ENCODE data around the gene RAB1A.

Gene RAB1A

DNA sequence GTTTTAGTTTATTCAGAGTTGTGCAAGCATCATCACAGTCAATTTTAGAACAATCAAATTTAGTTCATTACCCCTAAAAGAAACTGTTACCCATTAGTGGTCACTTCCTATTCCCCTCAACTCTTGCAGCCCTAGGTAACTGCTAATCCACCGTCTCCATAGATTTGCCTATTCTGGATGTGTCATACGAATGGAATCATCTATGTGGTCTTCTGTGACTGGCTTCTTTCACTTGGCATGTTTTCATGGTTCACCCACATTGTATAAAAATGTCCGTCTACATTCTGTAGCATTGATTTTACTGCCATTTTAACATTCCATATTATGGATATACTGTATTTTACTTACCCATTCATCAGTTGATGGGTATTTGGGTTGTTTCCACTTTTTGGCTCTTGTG lies 79.0 kb downstream of the RAB1A start:
- Histone ChIP-seq H3K9ac (ENCODE audit: low read length) (no peak overlapping the region), H3K27ac (ENCODE audit: low read depth, low read length) (no peak overlapping the region), H3K4me3 (ENCODE audit: low read length) (no peak overlapping the region), H3K36me3 (ENCODE audit: control insufficient read depth, insufficient read depth, low read length) (no peaks in the 10 kb centered on the region), H3K4me1 (ENCODE audit: control insufficient read depth, insufficient read depth, low read length) (no peaks in the 10 kb centered on the region), H3K27me3 (ENCODE audit: control insufficient read depth, insufficient read depth, low read length) (no peaks in the 10 kb centered on the region)

DNA sequence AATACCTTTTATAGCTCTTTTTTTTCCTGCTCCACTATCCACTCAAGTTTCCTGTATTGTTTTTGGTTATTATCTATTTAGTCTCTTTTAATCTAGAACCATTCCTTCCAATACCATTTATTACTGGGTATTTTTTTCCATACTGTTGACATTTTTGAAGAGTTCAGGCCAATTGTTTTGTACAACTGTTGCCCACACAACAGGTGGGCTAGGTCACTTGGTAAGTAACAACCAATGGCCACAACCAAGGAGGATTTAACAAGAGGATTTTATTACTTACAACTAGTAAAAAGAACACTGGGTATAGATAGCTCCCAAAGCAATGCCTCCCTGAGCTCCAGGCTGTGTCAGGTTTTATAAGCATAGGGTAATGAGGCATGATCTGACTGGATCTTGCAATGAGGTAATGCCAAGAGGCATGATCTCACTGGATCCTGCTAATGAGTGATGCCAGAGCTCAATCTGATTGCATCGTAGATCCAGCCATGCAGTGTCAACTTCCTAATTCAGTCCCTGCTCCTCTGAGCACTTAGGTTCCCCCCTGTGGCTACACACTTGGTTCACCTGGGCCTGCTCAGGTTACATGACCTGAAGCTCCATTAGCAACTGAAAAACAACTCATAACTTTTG lies 80.8 kb downstream of the RAB1A start:
- Histone ChIP-seq H3K27ac (ENCODE audit: low read depth, low read length) (no peak overlapping the region), H3K36me3 (ENCODE audit: control insufficient read depth, insufficient read depth, low read length) (no peaks in the 10 kb centered on the region), H3K4me1 (ENCODE audit: control insufficient read depth, insufficient read depth, low read length) (no peaks in the 10 kb centered on the region), H3K27me3 (ENCODE audit: control insufficient read depth, insufficient read depth, low read length) (no peaks in the 10 kb centered on the region), H3K9ac (ENCODE audit: low read length) (no peak overlapping the region), H3K4me3 (ENCODE audit: low read length) (no peak overlapping the region)

DNA sequence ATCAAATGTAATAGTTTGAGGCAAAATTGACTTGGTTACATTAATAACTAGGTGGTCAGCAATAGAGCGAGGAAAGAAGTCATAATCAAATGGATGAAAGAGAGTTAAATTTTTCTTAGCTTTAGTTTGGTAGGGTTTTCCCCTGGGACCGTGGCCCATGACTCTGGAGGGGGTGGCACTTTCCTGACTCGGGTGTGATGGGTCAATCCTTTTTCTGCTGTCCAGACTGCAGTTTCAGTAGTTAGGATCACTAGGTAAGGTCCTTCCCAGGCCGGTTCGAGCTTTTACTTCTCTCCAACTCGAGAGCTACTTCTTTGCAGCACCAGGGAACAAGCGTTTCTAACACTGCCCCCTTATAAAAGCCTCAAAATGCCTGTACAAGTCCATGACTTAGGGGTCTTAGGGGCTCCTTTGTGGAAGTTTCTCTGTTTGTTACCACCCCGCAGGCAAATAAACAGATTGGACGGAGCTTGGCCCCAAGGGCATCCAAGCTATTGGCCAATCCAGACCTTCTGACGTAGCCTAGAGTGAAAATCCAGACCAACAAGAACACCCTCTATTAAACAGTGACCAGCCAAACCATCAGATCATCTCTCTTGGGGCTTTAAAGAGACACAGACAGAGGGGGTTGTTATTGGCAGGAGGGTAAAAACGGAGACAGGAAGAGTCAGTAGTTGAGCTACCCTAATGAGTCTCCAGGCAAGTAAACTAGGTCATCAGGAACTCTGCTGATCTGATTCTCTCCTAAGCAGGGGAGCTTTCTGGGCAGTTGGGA lies 83.1 kb downstream of the RAB1A start:
- H3K27ac ChIP-seq (ENCODE audit: low read depth, low read length) = no peak overlapping the region
- H3K4me1 ChIP-seq (ENCODE audit: control insufficient read depth, insufficient read depth, low read length) = no peaks in the 10 kb centered on the region
- no peaks in the 10 kb centered on the region for H3K36me3 ChIP-seq (ENCODE audit: control insufficient read depth, insufficient read depth, low read length)
- H3K27me3 ChIP-seq (ENCODE audit: control insufficient read depth, insufficient read depth, low read length) = no peaks in the 10 kb centered on the region
- H3K4me3 ChIP-seq (ENCODE audit: low read length) = no peak overlapping the region
- H3K9ac ChIP-seq (ENCODE audit: low read length) = no peak overlapping the region

DNA sequence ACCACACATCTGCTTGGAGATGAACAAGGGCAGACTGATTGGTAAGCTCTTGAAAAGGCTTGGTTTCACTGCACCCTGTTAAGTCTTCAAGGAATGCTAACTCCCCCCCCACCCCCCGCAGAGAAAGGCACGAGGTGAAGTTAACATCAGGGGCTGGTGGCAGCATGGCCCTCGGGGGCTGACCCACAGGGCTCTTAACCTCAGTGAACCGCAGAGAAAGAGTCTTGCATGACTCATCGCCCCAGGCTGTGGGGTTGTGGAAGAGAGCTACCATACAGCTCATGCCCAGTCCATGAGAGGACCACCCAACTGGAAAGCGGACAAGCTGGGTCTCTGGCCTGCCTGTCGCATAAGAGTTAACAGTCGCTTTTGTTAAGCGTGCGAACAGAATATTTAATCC lies 84.3 kb downstream of the RAB1A start:
- H3K9ac ChIP-seq (ENCODE audit: low read length) = no peak overlapping the region
- H3K4me3 ChIP-seq (ENCODE audit: low read length) = no peak overlapping the region
- H3K4me1 ChIP-seq (ENCODE audit: control insufficient read depth, insufficient read depth, low read length) = no peaks in the 10 kb centered on the region
- H3K36me3 ChIP-seq (ENCODE audit: control insufficient read depth, insufficient read depth, low read length) = no peaks in the 10 kb centered on the region
- no peaks in the 10 kb centered on the region for H3K27me3 ChIP-seq (ENCODE audit: control insufficient read depth, insufficient read depth, low read length)
- H3K27ac ChIP-seq (ENCODE audit: low read depth, low read length) = no peak overlapping the region

DNA sequence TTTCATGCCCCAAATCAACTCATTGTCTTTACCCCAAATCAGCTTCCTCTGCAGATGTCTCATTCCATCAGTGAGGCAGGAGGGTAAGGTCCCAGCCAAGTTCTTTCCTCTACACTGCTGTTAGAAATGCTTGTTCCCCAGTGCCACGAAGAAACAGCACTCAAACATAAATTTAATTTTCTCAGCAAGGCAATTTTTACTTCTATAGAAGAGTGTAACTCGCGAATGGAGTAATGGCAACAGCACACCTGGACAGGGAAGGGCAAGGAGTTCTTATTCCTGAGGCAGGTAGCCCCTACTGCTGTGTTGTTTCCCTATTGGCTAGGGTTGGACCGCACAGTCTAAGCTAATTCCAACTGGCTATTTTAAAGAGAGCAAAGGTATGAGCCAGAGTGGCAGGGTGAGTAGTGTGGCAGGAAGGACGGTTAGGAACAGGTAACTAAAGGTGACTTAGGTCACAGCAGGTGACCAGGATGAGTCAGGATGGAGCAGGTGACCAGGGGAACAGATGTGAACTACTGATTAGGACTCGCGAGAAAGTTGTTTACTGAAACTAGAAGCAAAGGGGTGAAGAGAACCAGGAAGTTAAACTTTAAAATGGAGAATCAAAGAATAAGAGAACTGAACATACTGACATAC lies 85.7 kb downstream of the RAB1A start:
- Histone ChIP-seq H3K4me1 (ENCODE audit: control insufficient read depth, insufficient read depth, low read length) (no peaks in the 10 kb centered on the region), H3K9ac (ENCODE audit: low read length) (no peak overlapping the region), H3K27me3 (ENCODE audit: control insufficient read depth, insufficient read depth, low read length) (no peaks in the 10 kb centered on the region), H3K4me3 (ENCODE audit: low read length) (no peak overlapping the region), H3K36me3 (ENCODE audit: control insufficient read depth, insufficient read depth, low read length) (no peaks in the 10 kb centered on the region), H3K27ac (ENCODE audit: low read depth, low read length) (no peak overlapping the region)

DNA sequence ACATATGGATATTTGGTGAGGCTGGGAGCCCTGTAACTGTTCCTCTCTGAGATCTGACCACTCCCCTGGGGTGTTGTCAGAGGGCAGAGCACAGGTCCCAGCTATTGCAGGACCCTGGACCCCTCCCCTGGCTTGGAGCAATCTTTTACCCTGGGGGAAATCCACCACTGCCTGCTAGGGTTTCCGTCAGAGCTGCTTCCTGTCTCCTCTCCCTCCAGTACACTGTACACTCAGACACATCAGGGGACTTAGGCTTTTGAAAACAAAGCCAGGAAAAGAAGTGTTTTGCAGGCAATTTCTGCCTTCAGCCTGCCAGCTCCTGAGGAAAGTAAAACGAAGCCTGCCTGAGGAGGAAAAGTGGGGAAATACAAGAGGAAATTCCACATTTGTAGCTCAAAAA lies 86.9 kb downstream of the RAB1A start:
- no peak overlapping the region for H3K27ac ChIP-seq (ENCODE audit: low read depth, low read length)
- H3K27me3 ChIP-seq (ENCODE audit: control insufficient read depth, insufficient read depth, low read length) = no peaks in the 10 kb centered on the region
- no peak overlapping the region for H3K4me3 ChIP-seq (ENCODE audit: low read length)
- H3K36me3 ChIP-seq (ENCODE audit: control insufficient read depth, insufficient read depth, low read length) = no peaks in the 10 kb centered on the region
- no peaks in the 10 kb centered on the region for H3K4me1 ChIP-seq (ENCODE audit: control insufficient read depth, insufficient read depth, low read length)
- no peak overlapping the region for H3K9ac ChIP-seq (ENCODE audit: low read length)

DNA sequence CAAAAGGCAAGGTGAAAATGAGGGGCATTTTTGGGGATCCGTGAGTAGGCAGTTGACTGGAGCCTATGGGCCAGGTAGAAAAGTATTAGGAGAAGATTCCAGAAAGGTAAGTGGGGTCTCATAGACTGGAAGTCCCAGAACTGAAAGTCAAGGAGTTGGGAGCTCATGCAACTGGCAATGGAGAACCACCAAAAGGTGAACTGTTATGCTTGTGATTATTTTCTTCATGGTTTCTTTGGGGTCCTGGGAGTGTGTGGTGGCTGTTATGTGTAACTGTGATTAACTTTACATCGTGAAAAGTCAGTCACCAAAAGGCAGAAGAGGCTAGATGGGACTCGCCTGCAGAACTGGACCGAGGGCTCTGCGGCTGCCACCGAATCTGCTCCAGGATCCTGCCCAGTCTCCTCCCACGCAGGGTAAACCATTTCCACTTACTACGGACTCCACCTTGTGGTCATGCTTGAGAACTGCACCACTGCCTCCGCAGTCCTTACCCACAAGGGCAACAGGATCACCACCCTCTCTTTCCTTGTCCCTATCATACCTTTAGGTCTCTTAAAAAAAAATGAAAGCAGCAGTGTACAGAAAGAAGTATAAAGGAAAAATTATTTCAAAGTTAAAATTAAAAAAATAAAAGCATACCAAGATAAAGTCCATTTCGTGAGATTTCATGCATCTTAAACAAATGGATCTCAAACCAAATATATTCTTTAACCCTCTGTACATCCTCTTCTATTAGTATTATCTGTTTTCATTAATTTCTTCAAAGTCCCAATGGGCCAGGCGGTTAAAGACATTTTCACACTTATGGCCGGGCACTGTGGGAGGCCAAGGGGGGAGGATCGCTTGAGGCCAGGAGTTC lies 89.3 kb downstream of the RAB1A start:
- H3K9ac ChIP-seq (ENCODE audit: low read length) = no peak overlapping the region
- no peak overlapping the region for H3K4me3 ChIP-seq (ENCODE audit: low read length)

DNA sequence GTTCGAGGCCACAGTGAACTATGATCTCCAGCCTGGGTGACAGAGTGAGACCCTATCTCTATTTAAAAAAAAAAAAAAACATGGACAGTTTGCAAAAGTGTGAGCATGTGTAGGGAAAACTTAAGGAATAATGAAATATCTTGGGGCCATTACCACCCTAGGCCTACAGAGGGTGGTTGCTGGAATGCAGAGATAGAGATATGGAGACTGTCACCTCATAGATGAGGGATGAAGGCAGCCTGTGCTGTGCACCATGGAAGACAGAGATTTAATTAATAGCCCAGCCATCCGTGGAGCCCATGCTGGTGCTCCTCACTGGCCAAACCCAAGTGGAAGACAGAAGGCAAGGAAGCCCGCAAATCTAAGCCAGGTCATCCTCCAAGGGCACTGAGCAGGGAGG lies 90.3 kb downstream of the RAB1A start:
- Histone ChIP-seq H3K4me3 (ENCODE audit: low read length) (no peak overlapping the region), H3K27ac (ENCODE audit: low read depth, low read length) (no peak overlapping the region), H3K9ac (ENCODE audit: low read length) (no peak overlapping the region), H3K4me1 (ENCODE audit: control insufficient read depth, insufficient read depth, low read length) (no peaks in the 10 kb centered on the region), H3K27me3 (ENCODE audit: control insufficient read depth, insufficient read depth, low read length) (no peaks in the 10 kb centered on the region), H3K36me3 (ENCODE audit: control insufficient read depth, insufficient read depth, low read length) (no peaks in the 10 kb centered on the region)

More for the DNA sequence above, 89.3 kb downstream of the RAB1A start:
- H3K4me1 ChIP-seq (ENCODE audit: control insufficient read depth, insufficient read depth, low read length) = no peaks in the 10 kb centered on the region
- no peaks in the 10 kb centered on the region for H3K27me3 ChIP-seq (ENCODE audit: control insufficient read depth, insufficient read depth, low read length)
- no peaks in the 10 kb centered on the region for H3K36me3 ChIP-seq (ENCODE audit: control insufficient read depth, insufficient read depth, low read length)
- no peak overlapping the region for H3K27ac ChIP-seq (ENCODE audit: low read depth, low read length)

DNA sequence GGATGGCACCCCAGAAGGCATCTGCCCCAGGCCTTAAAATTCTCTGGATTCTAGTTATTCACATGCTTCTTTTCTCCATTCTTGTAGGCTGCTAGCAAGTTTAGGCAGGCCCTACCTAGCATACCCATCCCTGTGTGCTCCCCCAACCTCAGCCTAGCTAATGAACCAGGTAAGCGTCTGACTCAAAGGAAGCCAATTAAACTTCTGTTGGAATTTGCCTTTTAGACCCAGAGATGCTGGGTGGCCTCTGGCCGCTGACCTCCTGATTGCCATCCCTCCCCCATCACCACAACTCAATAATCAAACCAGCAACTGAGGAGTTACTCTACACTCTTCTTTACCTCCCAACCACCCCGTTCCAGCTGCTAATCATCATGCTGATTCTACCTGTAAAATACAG lies 92.7 kb downstream of the RAB1A start:
- Histone ChIP-seq H3K27me3 (ENCODE audit: control insufficient read depth, insufficient read depth, low read length) (no peaks in the 10 kb centered on the region), H3K9ac (ENCODE audit: low read length) (no peak overlapping the region), H3K27ac (ENCODE audit: low read depth, low read length) (no peak overlapping the region), H3K4me1 (ENCODE audit: control insufficient read depth, insufficient read depth, low read length) (no peaks in the 10 kb centered on the region), H3K4me3 (ENCODE audit: low read length) (no peak overlapping the region), H3K36me3 (ENCODE audit: control insufficient read depth, insufficient read depth, low read length) (no peaks in the 10 kb centered on the region)
